Adipocyte (in vitro differentiated cells): Measurements from ENCODE around the gene COA3.

Source experiments
- DNase-seq: peaks from one replicate; pipeline ENCODE4 v3.0.0-alpha.2; 2015; ENCODE audit warnings: low read depth
- H3K27me3 ChIP-seq: replicated peaks from 2 replicates; pipeline ENCODE4 v1.7.0; 2013; ENCODE audit warnings: mild to moderate bottlenecking, low read length, moderate library complexity; ENCODE audit not compliant: control insufficient read depth, insufficient read depth
- H3K36me3 ChIP-seq: 2 replicates; pipeline ENCODE4 v1.7.0; 2013; ENCODE audit warnings: low read length, mild to moderate bottlenecking, moderate library complexity; ENCODE audit not compliant: control insufficient read depth, insufficient read depth, severe bottlenecking
- H3K4me1 ChIP-seq: 2 replicates; pipeline ENCODE4 v1.7.0; 2013; ENCODE audit warnings: mild to moderate bottlenecking, low read length, moderate library complexity; ENCODE audit not compliant: control insufficient read depth, insufficient read depth
- H3K4me3 ChIP-seq: 2 replicates; pipeline ENCODE4 v1.7.0; 2013; ENCODE audit warnings: mild to moderate bottlenecking, low read length, moderate library complexity
- H3K9ac ChIP-seq: 2 replicates; pipeline ENCODE4 v1.7.0; 2013; ENCODE audit warnings: mild to moderate bottlenecking, low read length, moderate library complexity
- H3K9me3 ChIP-seq: 2 replicates; pipeline ENCODE4 v1.7.0; 2013; ENCODE audit warnings: mild to moderate bottlenecking, low read length, moderate library complexity; ENCODE audit not compliant: control insufficient read depth

COA3 gene

DNA sequence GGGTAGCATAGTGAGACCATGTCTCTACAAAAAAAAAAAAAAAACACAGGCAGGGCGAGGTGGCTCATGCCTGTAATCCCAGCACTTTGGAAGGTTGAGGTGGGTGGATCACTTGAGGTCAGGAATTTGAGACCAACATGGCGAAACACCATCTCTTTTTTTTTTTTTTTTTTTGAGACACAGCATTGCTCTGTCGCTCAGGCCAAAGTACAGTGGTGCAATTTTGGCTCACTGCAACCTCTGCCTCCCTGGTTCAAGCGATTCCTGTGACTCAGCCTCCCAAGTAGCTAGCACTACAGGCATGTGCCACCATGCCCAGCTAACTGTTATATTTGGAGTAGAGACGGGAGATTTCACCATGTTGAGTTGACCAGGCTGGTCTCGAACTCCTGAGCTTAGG lies 32.4 kb downstream of the COA3 start:
- no peaks in the 10 kb centered on the region for H3K36me3 ChIP-seq
- H3K4me3 ChIP-seq, result no peak overlapping the region
- peaks cover 33% of the 10 kb centered on the region for H3K4me1 ChIP-seq
- no peak overlapping the region for H3K9ac ChIP-seq
- H3K27me3 ChIP-seq, result no peaks in the 10 kb centered on the region
- no peak for DNase-seq
- H3K9me3 ChIP-seq, result no peaks in the 10 kb centered on the region

DNA sequence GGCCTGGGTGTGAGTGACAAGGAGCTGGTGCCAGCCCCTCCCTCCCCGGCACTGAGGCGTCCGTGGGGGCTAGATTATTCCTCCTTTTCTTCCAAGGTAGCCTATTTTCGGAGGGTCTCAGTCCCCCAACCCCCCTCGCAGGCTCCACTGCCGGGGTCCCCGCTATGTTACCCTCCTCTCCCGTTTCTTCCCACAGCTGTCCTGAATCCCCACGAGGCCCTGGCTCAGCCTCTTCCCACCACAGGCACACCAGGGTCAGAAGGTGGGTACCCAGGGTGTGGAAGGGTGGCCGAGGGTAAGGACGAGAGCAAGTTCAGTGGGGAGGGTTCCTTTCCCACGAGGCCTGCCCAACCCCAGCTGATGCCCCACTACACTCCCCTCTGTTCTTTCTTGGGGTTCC lies 36.9 kb downstream of the COA3 start:
- Histone ChIP-seq H3K36me3 (no peaks in the 10 kb centered on the region), H3K27me3 (no peaks in the 10 kb centered on the region)
- DNase-seq, result no peak

GRCh38 chr17:42760652-42761581 lies 37.6 kb downstream of the COA3 start, which contains the start of gene RAMP2:
Gene RAMP2 (plus strand): TSS chr17:42761227. CDS start chr17:42761262, 35 bp downstream.
- Histone ChIP-seq H3K9ac (peak within 1 kb of the TSS; percentile 79), H3K36me3 (no peaks in the 10 kb centered on the region), H3K27me3 (no peaks in the 10 kb centered on the region), H3K4me1 (peaks cover 19% of the 10 kb centered on the region), H3K9me3 (no peaks in the 10 kb centered on the region), H3K4me3 (peak within 1 kb of the TSS; percentile 72)
- DNase-seq, result peak; percentile 62

More for the DNA sequence above, 36.9 kb downstream of the COA3 start:
- Histone ChIP-seq H3K9ac (peak overlapping the region; percentile 79), H3K4me1 (peaks cover 23% of the 10 kb centered on the region), H3K4me3 (peak overlapping the region; percentile 72), H3K9me3 (no peaks in the 10 kb centered on the region)

- Histone ChIP-seq H3K4me3 (peak overlapping the region; percentile 72), H3K36me3 (no peaks in the 10 kb centered on the region), H3K9ac (peak overlapping the region; percentile 79), H3K27me3 (no peaks in the 10 kb centered on the region), H3K9me3 (no peaks in the 10 kb centered on the region), H3K4me1 (peaks cover 21% of the 10 kb centered on the region)
- DNase-seq, result no peak
These were observed 38.4 kb downstream of the COA3 start for GRCh38 chr17:42759982-42760651.

DNA sequence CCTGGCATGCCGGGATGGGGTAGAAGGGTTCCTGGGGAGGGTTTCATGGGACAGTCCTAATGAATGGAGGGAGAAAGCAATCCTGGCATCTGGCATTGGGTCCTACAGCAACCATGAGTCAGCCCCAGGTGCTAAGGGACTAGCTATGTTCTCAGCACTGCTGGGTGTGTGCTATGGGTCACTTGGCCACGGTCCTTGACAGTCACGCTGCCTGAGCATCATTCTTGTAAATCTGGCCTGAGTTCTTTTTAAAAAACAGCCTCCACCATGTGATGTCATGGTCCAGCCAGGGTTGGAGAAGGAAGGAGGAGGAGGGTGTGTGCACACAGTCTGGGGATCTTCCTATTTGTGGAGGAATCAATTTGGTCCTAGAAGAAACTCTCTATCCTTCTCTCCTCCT lies 43.7 kb downstream of the COA3 start:
- H3K4me3 ChIP-seq, result no peak overlapping the region
- no peaks in the 10 kb centered on the region for H3K36me3 ChIP-seq
- no peak for DNase-seq
- peak overlapping the region; percentile 40 for H3K9ac ChIP-seq
- no peaks in the 10 kb centered on the region for H3K9me3 ChIP-seq
- H3K4me1 ChIP-seq, result peaks cover 32% of the 10 kb centered on the region
- no peaks in the 10 kb centered on the region for H3K27me3 ChIP-seq

DNA sequence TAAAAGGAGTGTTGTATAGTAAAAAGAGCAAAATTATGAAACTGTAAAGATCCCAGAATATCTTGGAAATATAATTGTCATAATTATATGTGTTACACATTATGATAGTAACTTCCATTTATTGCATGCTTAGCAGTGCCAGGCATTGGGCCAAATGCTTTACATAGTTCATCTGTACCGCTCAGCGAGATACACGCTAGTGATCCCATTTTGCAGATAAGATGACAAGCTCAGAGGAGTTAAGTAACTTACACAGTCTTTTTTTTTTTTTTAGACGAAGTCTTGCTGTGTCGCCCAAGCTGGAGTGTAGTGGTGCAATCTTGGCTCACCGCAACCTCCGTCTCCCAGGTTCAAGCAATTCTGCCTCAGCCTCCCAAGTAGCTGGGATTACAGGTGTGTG lies 46.9 kb downstream of the COA3 start:
- Histone ChIP-seq H3K36me3 (no peaks in the 10 kb centered on the region), H3K27me3 (no peaks in the 10 kb centered on the region), H3K4me3 (no peak overlapping the region), H3K4me1 (peaks cover 55% of the 10 kb centered on the region), H3K9ac (peak overlapping the region; percentile 39), H3K9me3 (no peaks in the 10 kb centered on the region)
- no peak for DNase-seq

DNA sequence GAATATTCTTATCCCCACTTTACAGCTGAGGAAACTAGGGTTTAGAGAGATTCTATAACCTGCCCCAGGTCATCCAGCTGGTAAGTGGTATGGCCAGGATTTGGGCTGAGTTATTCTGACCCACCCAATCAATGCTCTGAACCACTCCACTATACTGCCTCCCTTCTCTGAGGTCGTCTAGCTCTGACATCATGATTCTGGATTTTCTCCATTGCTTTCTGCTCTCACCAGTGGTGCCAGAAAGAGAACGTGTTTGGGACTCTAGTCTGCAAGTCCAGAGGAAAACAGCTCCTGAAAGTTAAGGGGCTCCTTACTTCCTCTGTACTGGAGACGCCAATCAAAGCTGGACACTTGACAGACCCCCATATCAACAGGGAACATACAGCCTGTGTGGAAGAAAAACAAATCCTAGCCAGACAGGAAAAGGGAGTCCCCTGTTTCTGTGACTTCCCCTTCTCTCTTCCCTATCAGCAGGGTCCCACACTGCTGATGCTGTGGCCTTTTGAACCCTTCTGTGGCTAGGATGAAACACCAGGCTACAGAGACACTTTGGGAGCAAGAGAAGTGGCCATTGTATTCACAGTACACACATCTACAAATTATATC lies 47.7 kb downstream of the COA3 start:
- Histone ChIP-seq H3K9me3 (no peaks in the 10 kb centered on the region), H3K4me1 (peaks cover 55% of the 10 kb centered on the region), H3K27me3 (no peaks in the 10 kb centered on the region), H3K36me3 (no peaks in the 10 kb centered on the region), H3K9ac (peak overlapping the region; percentile 39), H3K4me3 (no peak overlapping the region)
- no peak for DNase-seq

DNA sequence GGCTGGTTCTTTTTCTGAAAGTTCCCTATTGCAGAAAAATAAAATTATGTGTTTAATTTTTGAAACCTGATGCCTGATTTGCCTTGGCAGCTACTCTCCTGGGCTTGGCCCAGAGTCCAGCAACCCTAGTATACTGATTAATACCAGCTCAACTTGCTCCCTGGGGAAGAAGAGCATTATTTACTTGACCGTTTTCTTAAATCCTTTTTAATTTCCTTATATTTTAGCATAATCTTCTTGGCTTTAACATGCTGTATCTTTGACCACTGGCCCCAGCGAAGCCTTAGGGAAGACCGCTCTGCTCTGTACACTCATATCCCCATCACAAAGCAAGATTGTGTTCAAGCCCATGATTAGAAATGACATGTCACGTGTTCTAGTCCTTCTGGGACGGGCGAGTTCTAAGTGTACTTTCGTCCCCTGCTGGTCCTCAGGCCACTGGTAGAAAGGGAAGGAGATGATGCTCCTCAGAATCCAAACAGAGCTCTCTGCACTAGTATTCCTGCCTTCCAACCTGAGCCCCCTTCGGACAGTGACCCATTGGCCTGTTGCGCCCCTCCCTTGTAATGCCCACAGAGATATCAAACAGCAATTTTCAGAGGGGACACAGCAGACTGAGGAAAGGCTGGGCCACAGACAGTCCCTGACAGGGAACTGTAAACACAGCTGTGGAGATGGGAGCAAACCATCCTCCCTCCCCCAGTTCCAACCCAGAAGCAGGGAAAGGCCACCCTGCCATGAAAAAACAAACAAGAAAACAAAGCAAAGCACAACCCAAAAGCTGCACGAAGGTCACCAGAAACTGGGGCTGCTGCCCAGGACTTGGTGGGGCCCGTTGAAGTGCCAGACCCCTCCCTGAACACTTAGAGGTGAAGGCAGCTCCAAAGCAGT lies 49.4 kb downstream of the COA3 start:
- H3K9ac ChIP-seq, result peak overlapping the region; percentile 74
- H3K4me3 ChIP-seq, result peak overlapping the region; percentile 27
- no peaks in the 10 kb centered on the region for H3K9me3 ChIP-seq
- H3K27me3 ChIP-seq, result no peaks in the 10 kb centered on the region
- no peaks in the 10 kb centered on the region for H3K36me3 ChIP-seq
- DNase-seq, result peak; percentile 63
- H3K4me1 ChIP-seq, result peaks cover 48% of the 10 kb centered on the region

DNA sequence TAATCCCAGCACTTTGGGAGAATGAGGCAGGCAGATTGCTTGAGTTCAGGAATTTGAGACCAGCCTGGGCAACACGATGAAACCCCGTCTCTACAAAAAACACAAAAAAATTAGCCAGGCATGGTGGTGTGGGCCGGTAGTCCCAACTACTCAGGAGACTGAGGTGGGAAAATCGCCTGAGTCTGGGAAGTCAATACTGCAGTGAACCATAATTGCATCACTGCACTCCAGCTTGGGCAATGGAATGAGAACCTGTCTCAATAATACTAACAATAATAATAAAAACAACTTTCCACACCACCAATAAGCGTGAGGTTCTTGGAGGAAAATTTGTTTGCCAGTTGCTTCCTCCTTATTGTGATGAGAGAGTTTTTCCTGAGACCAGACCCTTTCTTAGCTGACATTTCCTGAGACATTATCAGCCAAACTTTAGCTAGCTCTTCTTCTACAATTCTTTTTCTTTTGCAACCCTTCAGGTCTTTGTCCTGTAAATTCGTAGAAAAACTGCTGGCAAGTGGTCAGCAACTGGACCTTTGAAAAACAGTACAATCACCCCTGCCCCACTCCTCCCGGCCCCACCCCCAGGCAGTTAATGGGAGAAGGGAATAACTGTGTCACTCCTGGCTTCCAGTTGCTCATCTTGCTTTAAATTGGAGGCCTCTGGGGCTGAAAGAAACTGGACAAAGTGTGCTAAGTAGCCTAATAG lies 50.1 kb downstream of the COA3 start:
- H3K9me3 ChIP-seq, result no peaks in the 10 kb centered on the region
- no peaks in the 10 kb centered on the region for H3K36me3 ChIP-seq
- no peaks in the 10 kb centered on the region for H3K27me3 ChIP-seq
- peak overlapping the region; percentile 27 for H3K4me3 ChIP-seq
- DNase-seq, result no peak
- peak overlapping the region; percentile 74 for H3K9ac ChIP-seq
- H3K4me1 ChIP-seq, result peaks cover 56% of the 10 kb centered on the region
